Mesenchymal stem cell (in vitro differentiated cells and primary cell): ENCODE data around the gene LASP1NB.
A peak's percentile ranks its signal among the peaks of the same experiment; 100 is the strongest.
"Not testable (repeated sequence)": the region's sequence is repeated elsewhere in the genome, so short reads cannot be mapped to it uniquely, and the experiment has no call there.

Experiments
- DNase-seq: peaks from one replicate; pipeline ENCODE4 v3.0.0-alpha.2; 2013
- H2AFZ ChIP-seq: one replicate; pipeline ENCODE4 v1.6.1; 2013; ENCODE audit warnings: low read depth, mild to moderate bottlenecking, control low read depth, inconsistent platforms, low read length, moderate library complexity
- H2AK5ac ChIP-seq: 2 replicates; pipeline ENCODE4 v1.6.1; 2013; ENCODE audit warnings: low read length, moderate library complexity, mild to moderate bottlenecking, inconsistent platforms; ENCODE audit not compliant: severe bottlenecking
- H2BK120ac ChIP-seq: one replicate; pipeline ENCODE4 v1.6.1; 2013; ENCODE audit warnings: low read depth, mild to moderate bottlenecking, inconsistent platforms, low read length, moderate library complexity
- H2BK12ac ChIP-seq, 2 experiments: one replicate each; pipeline ENCODE4 v1.6.1; 2013; ENCODE audit warnings: inconsistent platforms in 2 of 2, low read length in 2 of 2, mild to moderate bottlenecking in 2 of 2, moderate library complexity in 2 of 2, control low read depth in 1 of 2
- H2BK15ac ChIP-seq: one replicate; pipeline ENCODE4 v1.6.1; 2013; ENCODE audit warnings: mild to moderate bottlenecking, low read depth, inconsistent platforms; ENCODE audit not compliant: poor library complexity, severe bottlenecking
- H2BK5ac ChIP-seq: 2 replicates; pipeline ENCODE4 v1.6.1; 2013; ENCODE audit warnings: low read depth, mild to moderate bottlenecking, low read length, control low read depth, inconsistent platforms; ENCODE audit not compliant: poor library complexity, severe bottlenecking
- H3K14ac ChIP-seq, 2 experiments: one replicate each; pipeline ENCODE4 v1.6.1; 2013; ENCODE audit warnings: inconsistent platforms in 2 of 2, low read length in 2 of 2, control low read depth in 1 of 2, mild to moderate bottlenecking in 1 of 2, moderate library complexity in 1 of 2
- H3K18ac ChIP-seq, 2 experiments: one replicate each; pipeline ENCODE4 v1.6.1; 2013; ENCODE audit warnings: inconsistent platforms in 2 of 2, low read length in 2 of 2, control low read depth in 1 of 2, low read depth in 1 of 2, mild to moderate bottlenecking in 1 of 2
- H3K23ac ChIP-seq, 2 experiments: one replicate each; pipeline ENCODE4 v1.6.1; 2013; ENCODE audit warnings: inconsistent platforms in 2 of 2, low read length in 2 of 2, mild to moderate bottlenecking in 2 of 2, moderate library complexity in 2 of 2, control low read depth in 1 of 2
- H3K27ac ChIP-seq: 2 replicates; pipeline ENCODE4 v1.5.1; 2013; ENCODE audit warnings: mild to moderate bottlenecking, moderate library complexity, low read length, control low read depth, inconsistent platforms; ENCODE audit not compliant: poor library complexity, severe bottlenecking
- H3K27me3 ChIP-seq, 2 experiments: 2 replicates each; pipeline versions ENCODE4 v1.6.1 to v1.7.0; 2013; ENCODE audit warnings: low read length in 2 of 2, mild to moderate bottlenecking in 2 of 2, moderate library complexity in 2 of 2, control low read depth in 1 of 2, inconsistent platforms in 1 of 2; ENCODE audit not compliant: control insufficient read depth in 1 of 2, insufficient read depth in 1 of 2
- H3K36me3 ChIP-seq, 2 experiments: 2 replicates each; pipeline versions ENCODE4 v1.6.1 to v1.7.0; 2013; ENCODE audit warnings: low read length in 2 of 2, control low read depth in 1 of 2, inconsistent platforms in 1 of 2, low read depth in 1 of 2, mild to moderate bottlenecking in 1 of 2; ENCODE audit not compliant: insufficient read depth in 2 of 2, control insufficient read depth in 1 of 2
- H3K4ac ChIP-seq, 2 experiments: one replicate each; pipeline ENCODE4 v1.6.1; 2013; ENCODE audit warnings: inconsistent platforms in 2 of 2, low read length in 2 of 2, mild to moderate bottlenecking in 2 of 2, moderate library complexity in 2 of 2, control low read depth in 1 of 2, low read depth in 1 of 2
- H3K4me1 ChIP-seq: 2 replicates; pipeline ENCODE4 v1.6.1; 2013; ENCODE audit warnings: low read depth, low read length, control low read depth; ENCODE audit not compliant: control insufficient read depth, insufficient read depth
- H3K4me2 ChIP-seq: 2 replicates; pipeline ENCODE4 v1.6.1; 2013; ENCODE audit warnings: low read length, mild to moderate bottlenecking, inconsistent platforms; ENCODE audit not compliant: poor library complexity, severe bottlenecking
- H3K4me3 ChIP-seq, 2 experiments: 2 replicates each; pipeline versions ENCODE4 v1.5.1 to v1.7.0; 2013; ENCODE audit warnings: low read length in 2 of 2, mild to moderate bottlenecking in 2 of 2, control low read depth in 1 of 2, low read depth in 1 of 2; ENCODE audit not compliant: insufficient read depth in 1 of 2
- H3K79me1 ChIP-seq: replicated peaks from 2 replicates; pipeline ENCODE4 v1.6.1; 2013; ENCODE audit warnings: mild to moderate bottlenecking, control low read depth, low read length, inconsistent platforms; ENCODE audit not compliant: poor library complexity, severe bottlenecking
- H3K9ac ChIP-seq: 2 replicates; pipeline ENCODE4 v1.7.0; 2013; ENCODE audit warnings: mild to moderate bottlenecking, low read length, moderate library complexity
- H3K9me3 ChIP-seq: 2 replicates; pipeline ENCODE4 v1.7.0; 2013; ENCODE audit warnings: mild to moderate bottlenecking, low read length; ENCODE audit not compliant: control insufficient read depth
- H4K8ac ChIP-seq: one replicate; pipeline ENCODE4 v1.6.1; 2013; ENCODE audit warnings: inconsistent platforms, mild to moderate bottlenecking, low read length, moderate library complexity
- H4K91ac ChIP-seq: one replicate; pipeline ENCODE4 v1.6.1; 2013; ENCODE audit warnings: mild to moderate bottlenecking, low read length, inconsistent platforms
- WGBS: methylation state at CpG from one replicate; pipeline ENCODE4 v1.1.7; 2013; ENCODE audit warnings: mixed read lengths; 5-methylcytosine and 5-hydroxymethylcytosine counted together

LASP1NB gene

DNA sequence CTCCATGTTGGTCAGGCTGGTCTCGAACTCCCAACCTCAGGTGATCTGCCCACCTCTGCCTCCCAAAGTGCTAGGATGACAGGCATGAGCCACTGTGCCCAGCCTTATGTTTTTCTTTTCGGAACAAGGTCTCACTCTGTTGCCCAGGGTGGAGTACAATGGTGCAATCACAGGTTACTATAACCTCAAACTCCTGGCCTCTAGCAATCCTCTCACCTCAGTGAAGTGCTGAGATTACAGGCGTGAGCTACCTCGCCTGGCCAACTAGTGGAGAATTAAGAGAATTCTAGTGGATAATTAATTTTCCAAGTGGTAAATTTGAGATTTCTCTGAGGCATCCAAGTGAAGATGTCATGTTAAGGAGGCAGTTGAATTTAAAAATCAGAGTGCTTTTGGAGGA is 44.7 kb downstream of the LASP1NB start:
- Histone ChIP-seq H2AFZ (no peak overlapping the region), H3K4ac (no peak overlapping the region), H3K36me3 (no peaks in the 10 kb centered on the region), H3K79me1 (no peaks in the 10 kb centered on the region), H3K4me1 (peaks cover 6% of the 10 kb centered on the region), H2BK12ac (no peak overlapping the region), H3K4me3 (no peak overlapping the region), H3K14ac (no peak overlapping the region), H2BK5ac (no peak overlapping the region), H4K91ac (no peak overlapping the region), H3K27me3 (no peaks in the 10 kb centered on the region), H2BK120ac (no peak overlapping the region), H2AK5ac (no peak overlapping the region), H2BK15ac (no peak overlapping the region), H4K8ac (no peak overlapping the region), H3K23ac (no peak overlapping the region), H3K4me2 (no peak overlapping the region), H3K9ac (no peak overlapping the region), H3K9me3 (no peaks in the 10 kb centered on the region), H3K27ac (no peak overlapping the region), H3K18ac (no peak overlapping the region)
- WGBS, result 89% methylated on average over 4 of the region's 4 CpGs
- DNase-seq, result no peak

DNA sequence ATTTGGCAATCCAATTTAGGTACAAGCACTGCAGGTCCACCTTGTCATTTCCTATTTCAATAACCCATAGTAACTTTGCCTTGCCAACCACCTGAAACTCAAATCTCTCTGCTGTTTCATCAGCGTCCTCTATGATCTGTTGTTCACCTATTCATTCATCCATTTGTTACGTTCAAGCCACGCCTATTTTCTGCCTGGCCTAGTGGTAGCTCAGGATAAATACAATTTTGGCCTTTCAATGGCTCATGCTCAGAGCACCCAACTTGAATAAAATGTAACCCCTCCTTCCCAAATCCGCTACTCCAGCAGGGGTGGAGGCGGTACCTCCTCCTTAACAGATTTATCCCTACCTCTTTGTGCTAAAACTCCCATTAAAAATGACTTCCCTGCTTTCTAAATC is 45.4 kb downstream of the LASP1NB start:
- Histone ChIP-seq H3K9me3 (no peaks in the 10 kb centered on the region), H3K14ac (no peak overlapping the region), H3K4me3 (no peak overlapping the region), H3K4me1 (peaks cover 6% of the 10 kb centered on the region), H3K27me3 (no peaks in the 10 kb centered on the region), H2AFZ (no peak overlapping the region), H2BK12ac (no peak overlapping the region), H2BK120ac (no peak overlapping the region), H4K91ac (no peak overlapping the region), H2BK5ac (no peak overlapping the region), H3K79me1 (no peaks in the 10 kb centered on the region), H2AK5ac (no peak overlapping the region), H3K27ac (no peak overlapping the region), H2BK15ac (no peak overlapping the region), H3K23ac (no peak overlapping the region), H3K18ac (no peak overlapping the region), H3K4ac (no peak overlapping the region), H3K9ac (no peak overlapping the region), H4K8ac (no peak overlapping the region), H3K4me2 (no peak overlapping the region), H3K36me3 (no peaks in the 10 kb centered on the region)
- no peak for DNase-seq
- WGBS, result 86% methylated on average over 5 of the region's 5 CpGs

DNA sequence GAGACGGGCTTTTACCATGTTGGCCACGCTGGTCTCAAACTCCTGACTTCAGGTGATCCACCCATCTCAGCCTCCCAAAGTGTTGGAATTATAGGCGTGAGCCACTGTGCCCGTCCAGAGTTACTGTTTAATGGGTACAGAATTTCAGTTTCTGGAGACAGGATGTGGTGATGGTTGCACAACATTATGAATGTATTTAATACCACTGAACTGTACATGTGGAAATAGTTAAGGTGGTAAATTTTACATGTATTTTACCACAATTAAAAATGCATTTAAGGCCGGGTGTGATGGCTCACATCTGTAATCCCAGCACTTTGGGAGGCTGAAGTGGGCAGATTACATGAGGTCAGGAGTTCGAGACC is 50.8 kb downstream of the LASP1NB start:
- not testable (repeated sequence) for H3K14ac ChIP-seq, H2AFZ ChIP-seq, H2BK5ac ChIP-seq, H3K9me3 ChIP-seq, H3K4me1 ChIP-seq, H3K4ac ChIP-seq, H2BK12ac ChIP-seq, H3K23ac ChIP-seq, H2BK15ac ChIP-seq, H2AK5ac ChIP-seq, H3K4me2 ChIP-seq, H3K36me3 ChIP-seq, H3K9ac ChIP-seq, H4K8ac ChIP-seq, H3K18ac ChIP-seq, H3K27me3 ChIP-seq, H3K27ac ChIP-seq, H4K91ac ChIP-seq, H3K79me1 ChIP-seq, H2BK120ac ChIP-seq, H3K4me3 ChIP-seq
- peak; percentile 10 for DNase-seq
- 100% methylated on average over 2 of the region's 6 CpGs for whole genome bisulfite sequencing

DNA sequence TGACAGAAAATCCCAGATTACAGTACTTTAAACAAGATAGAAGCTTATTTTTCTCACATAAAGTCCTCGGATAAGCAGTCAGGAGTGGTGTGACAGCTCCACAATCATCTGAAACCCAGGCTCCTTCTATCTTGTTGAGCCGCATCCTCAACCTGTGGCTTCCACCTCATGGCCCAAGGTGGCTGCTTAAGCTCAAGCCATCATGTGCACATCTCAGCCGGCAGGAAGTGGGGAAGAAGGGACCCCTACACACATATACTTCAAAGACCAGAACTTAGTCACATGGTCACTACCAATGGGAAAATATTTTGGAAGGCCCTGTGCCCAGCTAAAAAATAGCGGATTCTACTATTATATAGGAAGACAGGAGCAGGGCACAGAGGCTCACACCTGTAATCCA is 52.8 kb downstream of the LASP1NB start:
- Histone ChIP-seq H3K9me3 (no peaks in the 10 kb centered on the region), H2BK15ac (no peak overlapping the region), H3K4me3 (no peak overlapping the region), H3K79me1 (no peaks in the 10 kb centered on the region), H3K4ac (no peak overlapping the region), H3K27ac (no peak overlapping the region), H2BK120ac (no peak overlapping the region), H3K14ac (no peak overlapping the region), H2BK12ac (no peak overlapping the region), H3K23ac (no peak overlapping the region), H3K9ac (no peak overlapping the region), H3K4me2 (no peak overlapping the region), H4K91ac (peak overlapping the region; percentile 39), H2AK5ac (peak overlapping the region; percentile 4), H3K4me1 (peaks cover 4% of the 10 kb centered on the region), H3K36me3 (no peaks in the 10 kb centered on the region), H3K18ac (no peak overlapping the region), H4K8ac (no peak overlapping the region), H2AFZ (no peak overlapping the region), H2BK5ac (no peak overlapping the region), H3K27me3 (no peaks in the 10 kb centered on the region)
- WGBS, result 96% methylated on average over 3 of the region's 4 CpGs
- DNase-seq, result no peak
